ENCODE measurements around the gene UBE2V1.
"Not testable (repeated sequence)": the region's sequence is repeated elsewhere in the genome, so short reads cannot be mapped to it uniquely, and the experiment has no call there.

Gene UBE2V1

GRCh38 chr20:50112512-50113419 lies at the start of gene UBE2V1:
Gene UBE2V1 (minus strand): TSS chr20:50113150. CDS start chr20:50113128, 22 bp downstream.
- peak; percentile 94 for DNase-seq

GRCh38 chr20:50161494-50161893 lies 48.5 kb upstream of the UBE2V1 start:
- not testable (repeated sequence) for DNase-seq

GRCh38 chr20:50153500-50154377 lies 40.8 kb upstream of the UBE2V1 start, which contains the start of gene PEDS1:
Gene PEDS1 (minus strand): TSS chr20:50153723. CDS start chr20:50153637, 86 bp downstream.
- DNase-seq = peak; percentile 97

GRCh38 chr20:50153153-50153499 lies 40.2 kb upstream of the UBE2V1 start:
- peak; percentile 60 for DNase-seq

- peak; percentile 57 for DNase-seq
Measured at GRCh38 chr20:50152394-50153152, 39.6 kb upstream of the UBE2V1 start.

GRCh38 chr20:50151034-50151743 lies 38.2 kb upstream of the UBE2V1 start:
- peak; percentile 78 for DNase-seq

GRCh38 chr20:50149481-50150254 lies 36.7 kb upstream of the UBE2V1 start:
- DNase-seq = no peak

- no peak for DNase-seq
Measured at GRCh38 chr20:50146732-50147662, 34.0 kb upstream of the UBE2V1 start.

GRCh38 chr20:50146214-50146613 lies 33.3 kb upstream of the UBE2V1 start:
- no peak for DNase-seq

GRCh38 chr20:50145566-50145965 lies 32.6 kb upstream of the UBE2V1 start:
- DNase-seq = no peak

- DNase-seq = no peak
Measured at GRCh38 chr20:50144362-50144761, 31.4 kb upstream of the UBE2V1 start.

GRCh38 chr20:50142812-50143211 lies 29.9 kb upstream of the UBE2V1 start:
- peak; percentile 78 for DNase-seq

GRCh38 chr20:50141811-50142561 lies 29.0 kb upstream of the UBE2V1 start:
- DNase-seq = no peak

GRCh38 chr20:50141018-50141675 lies 28.2 kb upstream of the UBE2V1 start:
- peak; percentile 34 for DNase-seq

- DNase-seq = no peak
Measured at GRCh38 chr20:50140339-50140859, 27.4 kb upstream of the UBE2V1 start.

- DNase-seq = no peak
Measured at GRCh38 chr20:50138479-50139393, 25.8 kb upstream of the UBE2V1 start.

- DNase-seq = no peak
Measured at GRCh38 chr20:50138120-50138478, 25.1 kb upstream of the UBE2V1 start.
